Caco-2 (cell line): ENCODE measurements around the gene AKAP11. TPM values are rescaled to one million over a fixed set of nuclear protein-coding genes. Genes with fewer than 3 reads are reported as not detected.

Source experiments
- BruUV-seq: library from RNA; stranded (reverse); fragments of 400-500 nt; replicated peaks from 2 replicates; lab custom pipeline; 2021; lab: Mats Ljungman, UMichigan
- CTCF ChIA-PET: fragments of 300-600 bp; sonication (Branson Sonifier 250); formaldehyde crosslinking; loops from one replicate; lab custom pipeline; 2022; ENCODE audit warnings: antibody characterized with exemption; lab: Charles Lee
- POLR2A ChIA-PET: fragments of 300-600 bp; sonication (Branson Sonifier 250); formaldehyde crosslinking; loops from one replicate; lab custom pipeline; 2022; ENCODE audit warnings: antibody characterized with exemption; lab: Charles Lee
- DNase-seq, 2 experiments: peaks; one replicate each; pipeline versions ENCODE4 v3.0.0 to v3.0.0-alpha.2; 2020 to 2022
- H3K27me3 ChIP-seq: replicated peaks from 2 replicates; pipeline ENCODE4 v1.6.0; 2011; ENCODE audit warnings: low read length; ENCODE audit not compliant: control insufficient read depth, insufficient read depth
- H3K36me3 ChIP-seq: 2 replicates; pipeline ENCODE4 v1.5.1; 2011; ENCODE audit warnings: low read length; ENCODE audit not compliant: control insufficient read depth, insufficient read depth
- H3K4me1 ChIP-seq: fragments of 250-450 bp; sonication (Bioruptor Pico); 2 replicates; pipeline ENCODE4 v1.5.1; 2020; ENCODE audit warnings: mild to moderate bottlenecking
- H3K4me3 ChIP-seq: 2 replicates; pipeline ENCODE4 v1.5.1; 2011; ENCODE audit warnings: low read depth, mild to moderate bottlenecking, control low read depth, low read length
- H3K9me3 ChIP-seq: fragments of 250-450 bp; sonication (Bioruptor Pico); 2 replicates; pipeline ENCODE4 v1.5.1; 2020; ENCODE audit warnings: mild to moderate bottlenecking, moderate library complexity
- H3K27ac Mint-ChIP-seq: one replicate; pipeline ENCODE4 v1.8.0; 2022; ENCODE audit warnings: mixed read lengths; ENCODE audit not compliant: unreplicated experiment
- H3K27me3 Mint-ChIP-seq: one replicate; pipeline ENCODE4 v1.8.0; 2022; ENCODE audit warnings: mixed read lengths; ENCODE audit not compliant: insufficient read depth, unreplicated experiment
- H3K36me3 Mint-ChIP-seq: one replicate; pipeline ENCODE4 v1.8.0; 2022; ENCODE audit warnings: mild to moderate bottlenecking, mixed read lengths; ENCODE audit not compliant: insufficient read depth, unreplicated experiment
- H3K4me1 Mint-ChIP-seq: one replicate; pipeline ENCODE4 v1.8.0; 2022; ENCODE audit warnings: low read depth, mixed read lengths; ENCODE audit not compliant: unreplicated experiment
- H3K4me3 Mint-ChIP-seq: one replicate; pipeline ENCODE4 v1.8.0; 2022; ENCODE audit warnings: mild to moderate bottlenecking, moderate library complexity, mixed read lengths; ENCODE audit not compliant: unreplicated experiment
- H3K9me3 Mint-ChIP-seq: one replicate; pipeline ENCODE4 v1.8.0; 2022; ENCODE audit warnings: mixed read lengths; ENCODE audit not compliant: unreplicated experiment
- CTCF ChIP-seq, 2 experiments: fragments of 200-600 bp in 1 of 2; IDR thresholded peaks; 1 replicate in 1 of 2; 2 replicates in 1 of 2; pipeline versions ENCODE4 v1.5.1 to v1.8.0; 2011 to 2022; ENCODE audit warnings: antibody characterized with exemption in 1 of 2, control low read depth in 1 of 2, inconsistent platforms in 1 of 2, low read depth in 1 of 2, low read length in 1 of 2, mild to moderate bottlenecking in 1 of 2, moderate library complexity in 1 of 2; ENCODE audit not compliant: insufficient read depth in 1 of 2, severe bottlenecking in 1 of 2, unreplicated experiment in 1 of 2
- intact Hi-C: fragments of 100-400 bp; cut with micrococcal nuclease; formaldehyde crosslinking; loops from one replicate; pipeline ENCODE4 v1.10.0; 2022; ENCODE audit not compliant: unreplicated experiment
- total RNA-seq: library from RNA; stranded (reverse); gene quantifications from 2 replicates; pipeline ENCODE4 v1.2.3, GENCODE V29; 2022

The AKAP11 gene
- total RNA-seq, 1 experiment from 2014 or later: 28.6 TPM

GRCh38 chr13:42280537-42280936, 8.6 kb downstream of the AKAP11 start:
- no peaks in the 10 kb centered on the region for H3K9me3 ChIP-seq
- TF ChIP-seq CTCF (IDR thresholded peaks at IDR 0.05; ENCODE audit: insufficient read depth in 1 of 2, low read depth in 1 of 2, low read length in 1 of 2, severe bottlenecking in 1 of 2, unreplicated experiment in 1 of 2): no peak
- intact Hi-C loops: loop anchor here (1.0 kb wide), 1 partner anchor 8 kb away; the partner anchor contains the start of gene AKAP11
- H3K36me3 Mint-ChIP-seq: no peaks in the 10 kb centered on the region
- no peaks in the 10 kb centered on the region for H3K36me3 ChIP-seq
- no peak overlapping the region for H3K27ac Mint-ChIP-seq
- no TSS peak for BruUV-seq
- H3K4me1 Mint-ChIP-seq: peaks cover 7% of the 10 kb centered on the region
- H3K4me3 Mint-ChIP-seq: no peak overlapping the region
- ChIA-PET POLR2A (no interaction called here), CTCF (no interaction called here)
- no peaks in the 10 kb centered on the region for H3K27me3 ChIP-seq
- H3K4me3 ChIP-seq: no peak overlapping the region
- DNase-seq: no peak
- H3K9me3 Mint-ChIP-seq: no peaks in the 10 kb centered on the region
- H3K27me3 Mint-ChIP-seq: no peaks in the 10 kb centered on the region
- peaks cover 16% of the 10 kb centered on the region for H3K4me1 ChIP-seq

GRCh38 chr13:42283574-42283973, 11.6 kb downstream of the AKAP11 start:
- no peaks in the 10 kb centered on the region for H3K27me3 ChIP-seq
- no peak overlapping the region for H3K4me3 Mint-ChIP-seq
- no peaks in the 10 kb centered on the region for H3K36me3 ChIP-seq
- H3K27ac Mint-ChIP-seq: no peak overlapping the region
- peaks cover 16% of the 10 kb centered on the region for H3K4me1 ChIP-seq
- DNase-seq: no peak
- peaks cover 7% of the 10 kb centered on the region for H3K4me1 Mint-ChIP-seq
- H3K9me3 ChIP-seq: no peaks in the 10 kb centered on the region
- no peaks in the 10 kb centered on the region for H3K27me3 Mint-ChIP-seq
- H3K36me3 Mint-ChIP-seq: peaks cover 6% of the 10 kb centered on the region
- H3K9me3 Mint-ChIP-seq: no peaks in the 10 kb centered on the region
- intact Hi-C loops: no loop called here
- ChIA-PET POLR2A (no interaction called here), CTCF (no interaction called here)
- H3K4me3 ChIP-seq: no peak overlapping the region
- TF ChIP-seq CTCF (IDR thresholded peaks at IDR 0.05; ENCODE audit: insufficient read depth in 1 of 2, low read depth in 1 of 2, low read length in 1 of 2, severe bottlenecking in 1 of 2, unreplicated experiment in 1 of 2): no peak
- no TSS peak for BruUV-seq

GRCh38 chr13:42284068-42284467, 12.1 kb downstream of the AKAP11 start:
- no peaks in the 10 kb centered on the region for H3K27me3 Mint-ChIP-seq
- Histone ChIP-seq H3K9me3 (no peaks in the 10 kb centered on the region), H3K4me1 (peaks cover 16% of the 10 kb centered on the region), H3K27me3 (no peaks in the 10 kb centered on the region), H3K4me3 (no peak overlapping the region), H3K36me3 (peaks cover 1% of the 10 kb centered on the region; the same call in 1 of the 2 replicates)
- BruUV-seq: no TSS peak
- no peaks in the 10 kb centered on the region for H3K9me3 Mint-ChIP-seq
- H3K36me3 Mint-ChIP-seq: peaks cover 10% of the 10 kb centered on the region
- no peak for TF ChIP-seq CTCF (IDR thresholded peaks at IDR 0.05; ENCODE audit: insufficient read depth in 1 of 2, low read depth in 1 of 2, low read length in 1 of 2, severe bottlenecking in 1 of 2, unreplicated experiment in 1 of 2)
- H3K4me3 Mint-ChIP-seq: no peak overlapping the region
- no peak for DNase-seq
- peaks cover 7% of the 10 kb centered on the region for H3K4me1 Mint-ChIP-seq
- intact Hi-C loops: no loop called here
- ChIA-PET POLR2A (no interaction called here), CTCF (no interaction called here)
- no peak overlapping the region for H3K27ac Mint-ChIP-seq
